CD14-positive monocyte (primary cell): ENCODE results near the gene OR51B2. TPM values are rescaled to one million over a fixed set of nuclear protein-coding genes. Genes with fewer than 3 reads are reported as not detected.

Source experiments
- DNase-seq, 3 donors: peaks; one replicate each; pipeline ENCODE4 v3.0.0-alpha.2; 2011 to 2022
- H2AFZ ChIP-seq: 2 replicates; pipeline ENCODE4 v1.6.0; 2012; ENCODE audit warnings: mild to moderate bottlenecking, low read depth, low read length, inconsistent platforms; ENCODE audit not compliant: insufficient read depth, poor library complexity, severe bottlenecking
- H3K27ac ChIP-seq, 2 donors: 1 replicate in 1 of 2; 2 replicates in 1 of 2; pipeline ENCODE4 v1.5.1; 2012 to 2013; ENCODE audit warnings: low read length in 2 of 2, control low read depth in 1 of 2, inconsistent platforms in 1 of 2, low read depth in 1 of 2, mild to moderate bottlenecking in 1 of 2
- H3K27me3 ChIP-seq, 2 donors: one replicate each; pipeline versions ENCODE4 v1.6.0 to v1.6.1; 2011 to 2013; ENCODE audit warnings: low read length in 2 of 2; ENCODE audit not compliant: control insufficient read depth in 2 of 2, insufficient read depth in 2 of 2
- H3K36me3 ChIP-seq, 2 donors: replicated peaks in 1 of 2; 1 replicate in 1 of 2; 2 replicates in 1 of 2; pipeline versions ENCODE4 v1.5.1 to v1.6.1; 2012 to 2013; ENCODE audit warnings: low read length in 2 of 2, control low read depth in 1 of 2, inconsistent platforms in 1 of 2, mild to moderate bottlenecking in 1 of 2; ENCODE audit not compliant: insufficient read depth in 2 of 2, control insufficient read depth in 1 of 2
- H3K4me1 ChIP-seq, 2 donors: 1 replicate in 1 of 2; 2 replicates in 1 of 2; pipeline versions ENCODE4 v1.5.1 to v1.6.1; 2012 to 2013; ENCODE audit warnings: low read length in 2 of 2, control low read depth in 1 of 2, inconsistent platforms in 1 of 2, mild to moderate bottlenecking in 1 of 2, moderate library complexity in 1 of 2; ENCODE audit not compliant: insufficient read depth in 2 of 2, control insufficient read depth in 1 of 2
- H3K4me2 ChIP-seq: replicated peaks from 2 replicates; pipeline ENCODE3; 2012; ENCODE audit warnings: low read length, moderate library complexity, mild to moderate bottlenecking; ENCODE audit not compliant: poor library complexity, severe bottlenecking; ENCODE audit errors: extremely low read depth
- H3K4me3 ChIP-seq, 3 experiments: fragments of 200-600 bp in 1 of 3; sonication (generic) in 1 of 3; replicated peaks in 1 of 3; 1 replicate in 2 of 3; 2 replicates in 1 of 3; pipeline ENCODE4 v1.5.1; 2011 to 2013; ENCODE audit warnings: low read length in 3 of 3, mild to moderate bottlenecking in 3 of 3, control low read depth in 2 of 3, low read depth in 2 of 3, inconsistent platforms in 1 of 3, moderate library complexity in 1 of 3
- H3K79me2 ChIP-seq: 2 replicates; pipeline ENCODE4 v1.6.0; 2012; ENCODE audit warnings: mild to moderate bottlenecking, control low read depth, inconsistent platforms, low read length, moderate library complexity; ENCODE audit not compliant: insufficient read depth
- H3K9ac ChIP-seq: 2 replicates; pipeline ENCODE4 v1.6.0; 2017; ENCODE audit warnings: low read length, mild to moderate bottlenecking; ENCODE audit not compliant: insufficient read depth, poor library complexity, severe bottlenecking
- H3K9me3 ChIP-seq, 2 donors: replicated peaks in 1 of 2; 1 replicate in 1 of 2; 2 replicates in 1 of 2; pipeline versions ENCODE4 v1.5.1 to v1.6.1; 2012 to 2013; ENCODE audit warnings: low read length in 2 of 2, control low read depth in 1 of 2; ENCODE audit not compliant: control insufficient read depth in 1 of 2, insufficient read depth in 1 of 2
- H4K20me1 ChIP-seq: 2 replicates; pipeline ENCODE4 v1.6.0; 2012; ENCODE audit warnings: mild to moderate bottlenecking, low read length, control low read depth, moderate library complexity; ENCODE audit not compliant: insufficient read depth
- H3K27ac Mint-ChIP-seq, 7 donors: one replicate each; pipeline ENCODE4 v1.8.0; 2020; ENCODE audit warnings: mild to moderate bottlenecking in 7 of 7, mixed read lengths in 7 of 7, moderate library complexity in 6 of 7, inconsistent platforms in 2 of 7
- H3K27me3 Mint-ChIP-seq, 3 donors: one replicate each; pipeline ENCODE4 v1.8.0; 2021 to 2022; ENCODE audit warnings: low read depth in 3 of 3, mild to moderate bottlenecking in 3 of 3, mixed read lengths in 3 of 3, moderate library complexity in 3 of 3, inconsistent platforms in 1 of 3
- H3K36me3 Mint-ChIP-seq, 2 donors: one replicate each; pipeline ENCODE4 v1.8.0; 2020; ENCODE audit warnings: mixed read lengths in 2 of 2, inconsistent platforms in 1 of 2, mild to moderate bottlenecking in 1 of 2
- H3K4me1 Mint-ChIP-seq: one replicate; pipeline ENCODE4 v1.8.0; 2020; ENCODE audit warnings: mild to moderate bottlenecking, mixed read lengths
- H3K4me3 Mint-ChIP-seq, 2 donors: one replicate each; pipeline ENCODE4 v1.8.0; 2020; ENCODE audit warnings: mild to moderate bottlenecking in 2 of 2, mixed read lengths in 2 of 2, moderate library complexity in 1 of 2
- H3K9me3 Mint-ChIP-seq, 7 donors: one replicate each; pipeline ENCODE4 v1.8.0; 2020 to 2022; ENCODE audit warnings: mixed read lengths in 7 of 7, mild to moderate bottlenecking in 6 of 7, moderate library complexity in 6 of 7, inconsistent platforms in 2 of 7
- CTCF ChIP-seq: fragments of 200-600 bp; IDR thresholded peaks from one replicate; pipeline ENCODE4 v1.8.0; 2022; ENCODE audit warnings: antibody characterized with exemption, mild to moderate bottlenecking
- WGBS: methylation state at CpG from one replicate; pipeline ENCODE4 v1.1.5; 2013; ENCODE audit warnings: missing lambda C conversion rate; ENCODE audit not compliant: insufficient coverage; 5-methylcytosine and 5-hydroxymethylcytosine counted together
- intact Hi-C, 2 donors: fragments of 100-400 bp; cut with micrococcal nuclease; formaldehyde crosslinking; loops; one replicate each; pipeline versions ENCODE4 v1.15.0 to v1.15.1; 2023
- polyA plus RNA-seq, 3 donors: library from polyadenylated mRNA; depleted of rRNA in 1 of 3; unstranded in 2 of 3; stranded (reverse) in 1 of 3; fragments of 300-500 nt in 2 of 3; fragments of >200 nt in 1 of 3; fragmentation: Illumina TruSeq in 2 of 3; gene quantifications; 1 replicate in 2 of 3; 2 replicates in 1 of 3; pipeline ENCODE4 v1.2.3, GENCODE V29; 2012 to 2021

Gene OR51B2
- polyA plus RNA-seq, 3 donors, result not detected

GRCh38 chr11:5336331-5336730, 12.2 kb upstream of the OR51B2 start:
- Histone ChIP-seq H3K27ac (no peak overlapping the region), H3K9ac (no peak overlapping the region), H3K79me2 (no peaks in the 10 kb centered on the region), H3K27me3 (no peaks in the 10 kb centered on the region), H3K4me3 (no peak overlapping the region), H3K9me3 (no peaks in the 10 kb centered on the region), H3K4me1 (no peaks in the 10 kb centered on the region), H4K20me1 (no peaks in the 10 kb centered on the region), H3K36me3 (no peaks in the 10 kb centered on the region), H3K4me2 (no peak overlapping the region), H2AFZ (no peak overlapping the region)
- peaks cover 0 to 3% (median 1%) of the 10 kb centered on the region in 3 donors for H3K27me3 Mint-ChIP-seq
- no peaks in the 10 kb centered on the region for H3K4me1 Mint-ChIP-seq
- no peak for DNase-seq
- peaks cover 0 to 4% (median 0%) of the 10 kb centered on the region in 7 donors for H3K9me3 Mint-ChIP-seq
- no peak overlapping the region for H3K4me3 Mint-ChIP-seq
- no peak overlapping the region for H3K27ac Mint-ChIP-seq
- TF ChIP-seq CTCF, result no peak
- no peaks in the 10 kb centered on the region for H3K36me3 Mint-ChIP-seq
- intact Hi-C loops, result no loop called here

DNA sequence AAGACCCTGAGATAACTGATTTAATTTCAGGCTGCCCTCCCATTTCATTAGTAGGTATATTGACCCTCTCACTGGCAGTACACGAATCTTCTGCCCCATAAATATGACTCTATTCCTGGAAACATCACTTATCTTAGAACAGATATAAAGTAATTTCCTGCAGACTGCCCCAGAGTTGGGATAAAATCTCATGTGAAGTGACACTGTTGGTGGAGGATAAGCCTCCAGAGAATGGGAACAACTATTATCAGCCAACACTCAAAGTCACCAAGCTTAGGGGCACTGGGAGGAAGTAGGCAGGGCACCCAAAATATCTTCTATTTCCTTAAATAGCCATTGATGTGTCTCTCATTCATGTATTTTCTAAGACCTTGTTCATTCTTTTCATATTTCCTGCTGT, 11.1 kb upstream of the OR51B2 start:
- no peaks in the 10 kb centered on the region for H3K79me2 ChIP-seq
- WGBS, result no CpG with 5 or more reads among the region's 1 CpG
- no peaks in the 10 kb centered on the region for H3K27me3 ChIP-seq
- H4K20me1 ChIP-seq, result no peaks in the 10 kb centered on the region
- H3K27ac ChIP-seq, result no peak overlapping the region
- H3K9me3 Mint-ChIP-seq, result peaks cover 0 to 5% (median 2%) of the 10 kb centered on the region in 7 donors
- H3K9me3 ChIP-seq, result no peaks in the 10 kb centered on the region
- no peak for DNase-seq
- H3K36me3 Mint-ChIP-seq, result no peaks in the 10 kb centered on the region
- H2AFZ ChIP-seq, result no peak overlapping the region
- no peak overlapping the region for H3K27ac Mint-ChIP-seq
- H3K4me2 ChIP-seq, result no peak overlapping the region
- no peak overlapping the region for H3K4me3 ChIP-seq
- H3K4me3 Mint-ChIP-seq, result no peak overlapping the region
- peaks cover 0 to 3% (median 1%) of the 10 kb centered on the region in 3 donors for H3K27me3 Mint-ChIP-seq
- no peaks in the 10 kb centered on the region for H3K36me3 ChIP-seq
- no peak overlapping the region for H3K9ac ChIP-seq
- intact Hi-C loops, result no loop called here
- H3K4me1 Mint-ChIP-seq, result no peaks in the 10 kb centered on the region
- no peak for TF ChIP-seq CTCF
- no peaks in the 10 kb centered on the region for H3K4me1 ChIP-seq
